HG02623 (cell line): ENCODE measurements around the gene PRR7.

Source experiments
- ATAC-seq: cut with Tn5 transposase; IDR thresholded peaks from one replicate; pipeline ENCODE4 v1.9.1; 2021; ENCODE audit warnings: moderate library complexity; ENCODE audit not compliant: unreplicated experiment

Gene PRR7

GRCh38 chr5:177496070-177496726, 49.6 kb downstream of the PRR7 start:
- no peak for ATAC-seq

GRCh38 chr5:177496727-177497291, 50.2 kb downstream of the PRR7 start:
- no peak for ATAC-seq

GRCh38 chr5:177497292-177498012, 50.8 kb downstream of the PRR7 start, which contains the start of gene PDLIM7:
TSS of gene PDLIM7 (minus strand) at chr5:177497604. CDS start at chr5:177496512, 1,092 bp downstream.
- ATAC-seq, result peak; percentile 70

GRCh38 chr5:177498013-177498787, 51.6 kb downstream of the PRR7 start:
- no peak for ATAC-seq

- ATAC-seq, result no peak
Observed at GRCh38 chr5:177499842-177500241, 53.2 kb downstream of the PRR7 start.

GRCh38 chr5:177500685-177501522, 54.3 kb downstream of the PRR7 start:
- no peak for ATAC-seq

- no peak for ATAC-seq
Observed at GRCh38 chr5:177501874-177502678, 55.5 kb downstream of the PRR7 start.

- ATAC-seq, result no peak
Observed at GRCh38 chr5:177502886-177503285, 56.3 kb downstream of the PRR7 start.

GRCh38 chr5:177503351-177504085, 56.9 kb downstream of the PRR7 start:
- ATAC-seq, result no peak

GRCh38 chr5:177504086-177505056, 57.8 kb downstream of the PRR7 start:
- ATAC-seq, result no peak

GRCh38 chr5:177505075-177505474, 58.5 kb downstream of the PRR7 start:
- no peak for ATAC-seq
